Measurements from ENCODE around the gene ARNT2. TPM values are rescaled to one million over a fixed set of nuclear protein-coding genes. Genes with fewer than 3 reads are reported as not detected.

Gene ARNT2
- total RNA-seq (2014; rRNA removed; shearing (Covaris generic)) (not detected in 2 replicates), total RNA-seq (2022) (not detected in 2 replicates), Bru-seq, nascent RNA (percentile 1 among the genes with signal in this experiment), BruChase-seq, experiment 1, labeled RNA remaining after a 6-hour chase (percentile 1 among the genes with signal in this experiment), BruChase-seq, experiment 2, labeled RNA remaining after a 2-hour chase (percentile 2 among the genes with signal in this experiment)
- long read RNA-seq, result 0 reads

DNA sequence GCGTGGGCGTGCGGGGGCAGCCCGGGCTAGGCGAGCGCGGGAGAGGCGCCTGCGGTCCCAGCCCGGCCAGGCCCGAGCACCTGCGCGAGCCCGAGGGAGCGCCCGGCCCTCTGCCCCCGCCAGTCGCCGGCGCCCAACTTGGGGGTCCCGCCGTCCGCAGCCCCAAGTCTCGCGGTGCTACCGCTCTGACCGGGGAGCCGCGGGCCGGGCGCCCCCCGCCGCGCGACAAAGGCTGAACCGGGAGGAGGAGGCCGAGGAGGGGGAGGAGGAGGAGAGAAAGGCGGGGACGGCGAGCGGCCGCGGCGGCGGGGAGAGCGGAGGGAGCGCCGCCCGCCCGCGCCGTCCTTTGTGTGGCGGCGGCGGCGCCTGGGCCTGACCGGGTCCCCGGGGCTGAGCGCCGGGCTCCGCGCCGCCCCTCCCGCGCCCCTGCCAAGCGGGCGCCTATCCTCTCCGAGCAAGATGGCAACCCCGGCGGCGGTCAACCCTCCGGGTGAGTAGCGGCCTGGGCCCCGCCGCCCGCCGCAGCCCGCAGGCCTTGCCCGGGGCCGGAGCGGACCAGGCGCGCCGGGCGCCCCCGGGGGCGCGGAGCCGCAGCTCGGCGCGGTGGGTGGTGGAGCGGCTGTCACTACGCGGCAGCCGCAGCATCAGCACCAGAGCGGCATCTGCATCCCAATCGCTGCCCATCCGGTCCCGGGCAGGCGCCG is at the start of gene ARNT2:
TSS of gene ARNT2 (plus strand) at position 326 of the 704 bp plus-strand sequence. CDS start at position 460, 134 bp downstream.
- H3K4me2 ChIP-seq (ENCODE audit: low read length), result no peak within 1 kb of the TSS
- intact Hi-C loops (cut with micrococcal nuclease; ENCODE audit: unreplicated experiment), result no loop called here
- no peaks in the 10 kb centered on the region for H3K36me3 ChIP-seq (ENCODE audit: insufficient read depth, low read length)
- POLR2A ChIA-PET, result no interaction called here
- H3K4me3 ChIP-seq (ENCODE audit: low read depth, low read length, poor library complexity, severe bottlenecking), result no peak within 1 kb of the TSS
- TF ChIP-seq EZH2phosphoT487 (IDR thresholded peaks at IDR 0.05; ENCODE audit: borderline replicate concordance, low read depth, low read length), result no peak
- TF ChIP-seq, protein P1, sequence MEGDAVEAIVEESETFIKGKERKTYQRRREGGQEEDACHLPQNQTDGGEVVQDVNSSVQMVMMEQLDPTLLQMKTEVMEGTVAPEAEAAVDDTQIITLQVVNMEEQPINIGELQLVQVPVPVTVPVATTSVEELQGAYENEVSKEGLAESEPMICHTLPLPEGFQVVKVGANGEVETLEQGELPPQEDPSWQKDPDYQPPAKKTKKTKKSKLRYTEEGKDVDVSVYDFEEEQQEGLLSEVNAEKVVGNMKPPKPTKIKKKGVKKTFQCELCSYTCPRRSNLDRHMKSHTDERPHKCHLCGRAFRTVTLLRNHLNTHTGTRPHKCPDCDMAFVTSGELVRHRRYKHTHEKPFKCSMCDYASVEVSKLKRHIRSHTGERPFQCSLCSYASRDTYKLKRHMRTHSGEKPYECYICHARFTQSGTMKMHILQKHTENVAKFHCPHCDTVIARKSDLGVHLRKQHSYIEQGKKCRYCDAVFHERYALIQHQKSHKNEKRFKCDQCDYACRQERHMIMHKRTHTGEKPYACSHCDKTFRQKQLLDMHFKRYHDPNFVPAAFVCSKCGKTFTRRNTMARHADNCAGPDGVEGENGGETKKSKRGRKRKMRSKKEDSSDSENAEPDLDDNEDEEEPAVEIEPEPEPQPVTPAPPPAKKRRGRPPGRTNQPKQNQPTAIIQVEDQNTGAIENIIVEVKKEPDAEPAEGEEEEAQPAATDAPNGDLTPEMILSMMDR (conservative IDR thresholded peaks at IDR 0.05; ENCODE audit: low read length), result no peak
- H4K20me1 ChIP-seq (ENCODE audit: insufficient read depth, low read length), result no peaks in the 10 kb centered on the region
- H3K4me1 ChIP-seq (ENCODE audit: insufficient read depth, low read length, poor library complexity, severe bottlenecking), result no peaks in the 10 kb centered on the region
- H3K9me3 ChIP-seq (ENCODE audit: low read length), result no peaks in the 10 kb centered on the region
- CTCF ChIA-PET (ENCODE audit: unreplicated experiment), result no interaction called here
- no TSS peak for BruUV-seq (replicated peaks)
- DNase-seq (ENCODE audit: low spot score), result no peak
- H3K27ac ChIP-seq (ENCODE audit: low read depth, low read length, poor library complexity, severe bottlenecking), result no peak within 1 kb of the TSS
- H2AFZ ChIP-seq (ENCODE audit: low read length), result no peak within 1 kb of the TSS
- H3K79me2 ChIP-seq (ENCODE audit: insufficient read depth, low read depth, low read length), result no peaks in the 10 kb centered on the region
- H3K9me2 ChIP-seq (ENCODE audit: insufficient read depth, low read length), result no peaks in the 10 kb centered on the region

DNA sequence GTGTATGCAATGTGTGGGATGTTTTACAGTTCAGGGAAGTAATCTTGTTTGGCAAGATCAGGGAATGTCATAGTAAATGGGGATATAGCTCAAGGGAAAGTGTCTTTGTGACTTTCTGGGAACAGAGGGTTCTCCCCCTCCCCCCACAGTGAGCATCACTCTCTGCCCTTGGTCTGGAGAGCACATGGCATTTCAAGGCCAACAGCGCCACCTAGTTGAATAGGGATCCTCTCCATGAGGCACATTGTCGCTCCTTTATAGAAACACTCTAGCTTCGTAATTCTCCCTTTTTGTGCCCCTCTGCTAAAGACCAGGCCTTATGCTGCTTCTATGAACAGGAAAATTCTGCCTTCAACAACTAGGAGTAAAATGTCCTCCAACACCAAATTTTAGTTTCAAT is 37.1 kb upstream of the ARNT2 start:
- H4K20me1 ChIP-seq (ENCODE audit: insufficient read depth, low read length), result no peaks in the 10 kb centered on the region
- BruUV-seq (replicated peaks), result no TSS peak
- TF ChIP-seq EZH2phosphoT487 (IDR thresholded peaks at IDR 0.05; ENCODE audit: borderline replicate concordance, low read depth, low read length), result no peak
- TF ChIP-seq, protein P1 (conservative IDR thresholded peaks at IDR 0.05; ENCODE audit: low read length), result peak; percentile 75
- CTCF ChIA-PET (ENCODE audit: unreplicated experiment), result no interaction called here
- no peaks in the 10 kb centered on the region for H3K79me2 ChIP-seq (ENCODE audit: insufficient read depth, low read depth, low read length)
- H3K27ac ChIP-seq (ENCODE audit: low read depth, low read length, poor library complexity, severe bottlenecking), result no peak overlapping the region
- H3K4me3 ChIP-seq (ENCODE audit: low read depth, low read length, poor library complexity, severe bottlenecking), result no peak overlapping the region
- intact Hi-C loops (cut with micrococcal nuclease; ENCODE audit: unreplicated experiment), result no loop called here
- no peak overlapping the region for H3K4me2 ChIP-seq (ENCODE audit: low read length)
- no peaks in the 10 kb centered on the region for H3K4me1 ChIP-seq (ENCODE audit: insufficient read depth, low read length, poor library complexity, severe bottlenecking)
- peaks cover 8% of the 10 kb centered on the region for H3K9me3 ChIP-seq (ENCODE audit: low read length)
- no peaks in the 10 kb centered on the region for H3K9me2 ChIP-seq (ENCODE audit: insufficient read depth, low read length)
- no peak overlapping the region for H2AFZ ChIP-seq (ENCODE audit: low read length)
- POLR2A ChIA-PET, result no interaction called here
- H3K36me3 ChIP-seq (ENCODE audit: insufficient read depth, low read length), result no peaks in the 10 kb centered on the region
- DNase-seq (ENCODE audit: low spot score), result peak; percentile 46

DNA sequence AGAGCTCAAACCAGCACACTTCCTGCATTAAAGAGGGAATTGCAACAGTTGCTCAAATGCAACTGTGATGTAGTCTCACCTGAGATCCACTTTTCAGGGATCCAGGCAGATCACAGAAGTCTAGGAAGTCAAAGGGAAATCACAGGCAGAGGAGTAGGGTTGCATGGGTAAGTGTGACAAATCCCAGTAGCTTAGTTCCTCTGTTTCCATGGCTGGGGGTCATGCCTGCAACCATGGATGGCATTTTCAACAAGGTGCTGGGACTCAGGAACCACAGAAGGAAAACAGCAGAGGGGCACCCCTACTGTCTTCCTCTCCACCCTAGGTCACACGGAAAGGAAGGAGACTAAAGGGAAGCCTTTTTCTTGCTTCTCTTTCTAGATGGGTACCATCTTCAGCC is 36.5 kb upstream of the ARNT2 start:
- intact Hi-C loops (cut with micrococcal nuclease; ENCODE audit: unreplicated experiment), result no loop called here
- Histone ChIP-seq H3K27ac (ENCODE audit: low read depth, low read length, poor library complexity, severe bottlenecking) (no peak overlapping the region), H3K9me3 (ENCODE audit: low read length) (peaks cover 8% of the 10 kb centered on the region), H4K20me1 (ENCODE audit: insufficient read depth, low read length) (no peaks in the 10 kb centered on the region), H3K4me1 (ENCODE audit: insufficient read depth, low read length, poor library complexity, severe bottlenecking) (no peaks in the 10 kb centered on the region), H3K4me2 (ENCODE audit: low read length) (no peak overlapping the region), H3K9me2 (ENCODE audit: insufficient read depth, low read length) (no peaks in the 10 kb centered on the region), H3K36me3 (ENCODE audit: insufficient read depth, low read length) (no peaks in the 10 kb centered on the region), H3K4me3 (ENCODE audit: low read depth, low read length, poor library complexity, severe bottlenecking) (no peak overlapping the region), H2AFZ (ENCODE audit: low read length) (no peak overlapping the region), H3K79me2 (ENCODE audit: insufficient read depth, low read depth, low read length) (no peaks in the 10 kb centered on the region)
- POLR2A ChIA-PET, result no interaction called here
- CTCF ChIA-PET (ENCODE audit: unreplicated experiment), result no interaction called here
- no TSS peak for BruUV-seq (replicated peaks)
- DNase-seq (ENCODE audit: low spot score), result peak; percentile 1
- TF ChIP-seq, protein P1 (conservative IDR thresholded peaks at IDR 0.05; ENCODE audit: low read length), result no peak
- TF ChIP-seq EZH2phosphoT487 (IDR thresholded peaks at IDR 0.05; ENCODE audit: borderline replicate concordance, low read depth, low read length), result no peak

Data from OCI-LY7 (cell line).